H1 (cell line): Measurements from ENCODE around the gene KRT5. TPM values are rescaled to one million over a fixed set of nuclear protein-coding genes. Genes with fewer than 3 reads are reported as not detected.

Experiments used
- BACH1 ChIP-seq: IDR thresholded peaks from 2 replicates; pipeline ENCODE4 v1.6.1; 2012; ENCODE audit warnings: low read length, improper control_type of control experiment
- CBX8 ChIP-seq: fragments of 300-800, 300-1000 bp; sonication (generic); IDR thresholded peaks from 2 replicates; pipeline ENCODE4 v1.7.1; 2016; ENCODE audit warnings: low read depth, low read length, borderline replicate concordance
- CHD2 ChIP-seq: IDR thresholded peaks from 2 replicates; pipeline ENCODE4 v1.6.1; 2012; ENCODE audit warnings: low read length, improper control_type of control experiment
- CREB1 ChIP-seq: IDR thresholded peaks from 2 replicates; pipeline ENCODE4 v1.6.1; 2012; ENCODE audit warnings: inconsistent platforms
- HDAC6 ChIP-seq: IDR thresholded peaks from one replicate; pipeline ENCODE4 v1.7.1; 2012; ENCODE audit warnings: low read depth, mild to moderate bottlenecking, inconsistent platforms, low read length, moderate library complexity
- KDM4A ChIP-seq: IDR thresholded peaks from one replicate; pipeline ENCODE4 v1.7.1; 2012; ENCODE audit warnings: low read depth, mild to moderate bottlenecking, moderate library complexity, low read length, inconsistent platforms; ENCODE audit not compliant: severe bottlenecking
- POLR2AphosphoS5 ChIP-seq: IDR thresholded peaks from 2 replicates; pipeline ENCODE4 v1.6.1; 2011; ENCODE audit warnings: low read depth, low read length
- POU5F1 ChIP-seq: IDR thresholded peaks from 2 replicates; pipeline ENCODE4 v1.6.1; 2011; ENCODE audit warnings: low read depth, mild to moderate bottlenecking, low read length, moderate library complexity
- SP2 ChIP-seq: IDR thresholded peaks from 2 replicates; pipeline ENCODE4 v1.6.1; 2012; ENCODE audit warnings: mild to moderate bottlenecking, low read length, inconsistent platforms
- TBP ChIP-seq: IDR thresholded peaks from 2 replicates; pipeline ENCODE4 v1.6.1; 2011; ENCODE audit warnings: low read depth, low read length, improper control_type of control experiment
- ZNF274 ChIP-seq: IDR thresholded peaks from 2 replicates; pipeline ENCODE4 v1.7.0; 2012; ENCODE audit warnings: low read length, borderline replicate concordance; ENCODE audit errors: extremely low read depth
- polyA plus RNA-seq, 7 experiments: library from polyadenylated mRNA; depleted of rRNA in 3 of 7; stranded (reverse) in 5 of 7; unstranded in 2 of 7; fragments of >200 nt in 5 of 7; fragments of 200-250 nt in 2 of 7; gene quantifications; 1 replicate in 5 of 7; 2 replicates in 1 of 7; 4 replicates in 1 of 7; pipeline versions ENCODE4 v1.2.1 to v1.2.3, GENCODE V29; 2011 to 2013; ENCODE audit warnings: missing spikeins in 2 of 7, mixed read lengths in 2 of 7
- total RNA-seq: library from RNA; stranded (reverse); fragmentation: NEBNext Ultra II Directional; extraction: Animal tissue kit (Norgen Biotek cat#: 25700); gene quantifications from 2 replicates; pipeline ENCODE4 v1.2.1, GENCODE V29; 2021
- TF ChIP-seq, protein P1 (sequence below): fragments of 300-600 bp; sonication (generic); IDR thresholded peaks from 2 replicates; pipeline ENCODE4 v1.7.1; 2012; ENCODE audit warnings: low read length, moderate library complexity, mild to moderate bottlenecking, inconsistent platforms; ENCODE audit not compliant: insufficient replicate concordance

Gene KRT5
- total and polyA plus RNA-seq, 2 of the 8 experiments (the other 6 are each of a cell fraction or from before 2014, with no cell fraction given), result 0.18 TPM; not detected in 1

DNA sequence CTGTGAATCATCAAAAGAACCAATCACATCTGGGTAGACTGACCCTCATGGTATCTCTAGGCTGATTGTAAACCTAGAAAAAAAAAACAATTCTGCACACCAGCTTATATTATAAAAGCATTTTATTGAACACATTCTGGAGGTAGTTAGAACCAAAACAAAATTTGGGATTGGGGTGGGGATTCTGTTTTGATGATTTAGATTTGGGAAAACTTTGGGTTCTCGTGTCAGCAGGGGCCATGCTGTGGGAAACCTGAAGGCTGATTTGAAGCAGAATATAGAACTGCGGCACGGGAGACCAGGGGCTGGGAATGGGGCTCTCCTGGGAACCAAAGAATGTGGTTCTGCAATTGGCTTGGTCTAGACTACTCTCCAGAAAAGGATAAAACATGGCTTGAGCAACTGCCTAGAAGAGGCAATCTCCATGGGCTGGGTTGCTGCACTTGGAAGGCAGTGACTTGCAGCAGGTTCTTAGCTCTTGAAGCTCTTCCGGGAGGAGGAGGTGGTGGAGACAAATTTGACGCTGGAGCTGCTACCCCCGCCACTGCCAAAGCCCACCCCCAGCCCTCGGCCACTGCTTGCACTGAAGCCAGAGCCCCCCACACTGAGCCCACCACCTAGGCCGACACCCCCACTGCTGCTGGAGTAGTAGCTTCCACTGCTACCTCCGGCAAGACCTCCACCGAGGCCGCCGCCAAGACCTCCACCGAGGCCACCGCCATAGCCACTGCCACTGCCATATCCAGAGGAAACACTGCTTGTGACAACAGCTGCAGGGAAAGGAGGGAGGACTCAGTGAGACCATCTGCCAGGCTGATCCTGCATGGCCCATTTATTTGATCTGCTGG is 5.5 kb downstream of the KRT5 start (continued):
- TF ChIP-seq, protein P1, sequence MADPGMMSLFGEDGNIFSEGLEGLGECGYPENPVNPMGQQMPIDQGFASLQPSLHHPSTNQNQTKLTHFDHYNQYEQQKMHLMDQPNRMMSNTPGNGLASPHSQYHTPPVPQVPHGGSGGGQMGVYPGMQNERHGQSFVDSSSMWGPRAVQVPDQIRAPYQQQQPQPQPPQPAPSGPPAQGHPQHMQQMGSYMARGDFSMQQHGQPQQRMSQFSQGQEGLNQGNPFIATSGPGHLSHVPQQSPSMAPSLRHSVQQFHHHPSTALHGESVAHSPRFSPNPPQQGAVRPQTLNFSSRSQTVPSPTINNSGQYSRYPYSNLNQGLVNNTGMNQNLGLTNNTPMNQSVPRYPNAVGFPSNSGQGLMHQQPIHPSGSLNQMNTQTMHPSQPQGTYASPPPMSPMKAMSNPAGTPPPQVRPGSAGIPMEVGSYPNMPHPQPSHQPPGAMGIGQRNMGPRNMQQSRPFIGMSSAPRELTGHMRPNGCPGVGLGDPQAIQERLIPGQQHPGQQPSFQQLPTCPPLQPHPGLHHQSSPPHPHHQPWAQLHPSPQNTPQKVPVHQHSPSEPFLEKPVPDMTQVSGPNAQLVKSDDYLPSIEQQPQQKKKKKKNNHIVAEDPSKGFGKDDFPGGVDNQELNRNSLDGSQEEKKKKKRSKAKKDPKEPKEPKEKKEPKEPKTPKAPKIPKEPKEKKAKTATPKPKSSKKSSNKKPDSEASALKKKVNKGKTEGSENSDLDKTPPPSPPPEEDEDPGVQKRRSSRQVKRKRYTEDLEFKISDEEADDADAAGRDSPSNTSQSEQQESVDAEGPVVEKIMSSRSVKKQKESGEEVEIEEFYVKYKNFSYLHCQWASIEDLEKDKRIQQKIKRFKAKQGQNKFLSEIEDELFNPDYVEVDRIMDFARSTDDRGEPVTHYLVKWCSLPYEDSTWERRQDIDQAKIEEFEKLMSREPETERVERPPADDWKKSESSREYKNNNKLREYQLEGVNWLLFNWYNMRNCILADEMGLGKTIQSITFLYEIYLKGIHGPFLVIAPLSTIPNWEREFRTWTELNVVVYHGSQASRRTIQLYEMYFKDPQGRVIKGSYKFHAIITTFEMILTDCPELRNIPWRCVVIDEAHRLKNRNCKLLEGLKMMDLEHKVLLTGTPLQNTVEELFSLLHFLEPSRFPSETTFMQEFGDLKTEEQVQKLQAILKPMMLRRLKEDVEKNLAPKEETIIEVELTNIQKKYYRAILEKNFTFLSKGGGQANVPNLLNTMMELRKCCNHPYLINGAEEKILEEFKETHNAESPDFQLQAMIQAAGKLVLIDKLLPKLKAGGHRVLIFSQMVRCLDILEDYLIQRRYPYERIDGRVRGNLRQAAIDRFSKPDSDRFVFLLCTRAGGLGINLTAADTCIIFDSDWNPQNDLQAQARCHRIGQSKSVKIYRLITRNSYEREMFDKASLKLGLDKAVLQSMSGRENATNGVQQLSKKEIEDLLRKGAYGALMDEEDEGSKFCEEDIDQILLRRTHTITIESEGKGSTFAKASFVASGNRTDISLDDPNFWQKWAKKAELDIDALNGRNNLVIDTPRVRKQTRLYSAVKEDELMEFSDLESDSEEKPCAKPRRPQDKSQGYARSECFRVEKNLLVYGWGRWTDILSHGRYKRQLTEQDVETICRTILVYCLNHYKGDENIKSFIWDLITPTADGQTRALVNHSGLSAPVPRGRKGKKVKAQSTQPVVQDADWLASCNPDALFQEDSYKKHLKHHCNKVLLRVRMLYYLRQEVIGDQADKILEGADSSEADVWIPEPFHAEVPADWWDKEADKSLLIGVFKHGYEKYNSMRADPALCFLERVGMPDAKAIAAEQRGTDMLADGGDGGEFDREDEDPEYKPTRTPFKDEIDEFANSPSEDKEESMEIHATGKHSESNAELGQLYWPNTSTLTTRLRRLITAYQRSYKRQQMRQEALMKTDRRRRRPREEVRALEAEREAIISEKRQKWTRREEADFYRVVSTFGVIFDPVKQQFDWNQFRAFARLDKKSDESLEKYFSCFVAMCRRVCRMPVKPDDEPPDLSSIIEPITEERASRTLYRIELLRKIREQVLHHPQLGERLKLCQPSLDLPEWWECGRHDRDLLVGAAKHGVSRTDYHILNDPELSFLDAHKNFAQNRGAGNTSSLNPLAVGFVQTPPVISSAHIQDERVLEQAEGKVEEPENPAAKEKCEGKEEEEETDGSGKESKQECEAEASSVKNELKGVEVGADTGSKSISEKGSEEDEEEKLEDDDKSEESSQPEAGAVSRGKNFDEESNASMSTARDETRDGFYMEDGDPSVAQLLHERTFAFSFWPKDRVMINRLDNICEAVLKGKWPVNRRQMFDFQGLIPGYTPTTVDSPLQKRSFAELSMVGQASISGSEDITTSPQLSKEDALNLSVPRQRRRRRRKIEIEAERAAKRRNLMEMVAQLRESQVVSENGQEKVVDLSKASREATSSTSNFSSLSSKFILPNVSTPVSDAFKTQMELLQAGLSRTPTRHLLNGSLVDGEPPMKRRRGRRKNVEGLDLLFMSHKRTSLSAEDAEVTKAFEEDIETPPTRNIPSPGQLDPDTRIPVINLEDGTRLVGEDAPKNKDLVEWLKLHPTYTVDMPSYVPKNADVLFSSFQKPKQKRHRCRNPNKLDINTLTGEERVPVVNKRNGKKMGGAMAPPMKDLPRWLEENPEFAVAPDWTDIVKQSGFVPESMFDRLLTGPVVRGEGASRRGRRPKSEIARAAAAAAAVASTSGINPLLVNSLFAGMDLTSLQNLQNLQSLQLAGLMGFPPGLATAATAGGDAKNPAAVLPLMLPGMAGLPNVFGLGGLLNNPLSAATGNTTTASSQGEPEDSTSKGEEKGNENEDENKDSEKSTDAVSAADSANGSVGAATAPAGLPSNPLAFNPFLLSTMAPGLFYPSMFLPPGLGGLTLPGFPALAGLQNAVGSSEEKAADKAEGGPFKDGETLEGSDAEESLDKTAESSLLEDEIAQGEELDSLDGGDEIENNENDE, result no peak
- TF ChIP-seq ZNF274 (no peak), CBX8 (no peak), POU5F1 (no peak), HDAC6 (no peak), KDM4A (no peak), BACH1 (no peak), CREB1 (no peak), CHD2 (no peak), TBP (no peak), POLR2AphosphoS5 (no peak), SP2 (no peak)
